Epithelial cell of proximal tubule (primary cell): ENCODE results near the gene SMAD7. TPM values are rescaled to one million over a fixed set of nuclear protein-coding genes. Genes with fewer than 3 reads are reported as not detected.

Experiments used
- DNase-seq: peaks from one replicate; pipeline ENCODE4 v3.0.0-alpha.2; 2011; ENCODE audit warnings: low read depth
- H3K4me3 ChIP-seq: 2 replicates; pipeline ENCODE4 v1.5.1; 2011; ENCODE audit warnings: low read depth, mild to moderate bottlenecking, low read length
- total RNA-seq: library from RNA; depleted of rRNA; stranded (reverse); fragments of >200 nt; gene quantifications from 2 replicates; pipeline ENCODE4 v1.2.3, GENCODE V29; 2015
- TF ChIP-seq, protein P1 (sequence below): conservative IDR thresholded peaks from 2 replicates; pipeline ENCODE4 v1.5.1; 2012; ENCODE audit warnings: low read depth, mild to moderate bottlenecking, low read length

Gene SMAD7
- total RNA-seq, 1 donor from 2014 or later: 30.4 TPM

DNA sequence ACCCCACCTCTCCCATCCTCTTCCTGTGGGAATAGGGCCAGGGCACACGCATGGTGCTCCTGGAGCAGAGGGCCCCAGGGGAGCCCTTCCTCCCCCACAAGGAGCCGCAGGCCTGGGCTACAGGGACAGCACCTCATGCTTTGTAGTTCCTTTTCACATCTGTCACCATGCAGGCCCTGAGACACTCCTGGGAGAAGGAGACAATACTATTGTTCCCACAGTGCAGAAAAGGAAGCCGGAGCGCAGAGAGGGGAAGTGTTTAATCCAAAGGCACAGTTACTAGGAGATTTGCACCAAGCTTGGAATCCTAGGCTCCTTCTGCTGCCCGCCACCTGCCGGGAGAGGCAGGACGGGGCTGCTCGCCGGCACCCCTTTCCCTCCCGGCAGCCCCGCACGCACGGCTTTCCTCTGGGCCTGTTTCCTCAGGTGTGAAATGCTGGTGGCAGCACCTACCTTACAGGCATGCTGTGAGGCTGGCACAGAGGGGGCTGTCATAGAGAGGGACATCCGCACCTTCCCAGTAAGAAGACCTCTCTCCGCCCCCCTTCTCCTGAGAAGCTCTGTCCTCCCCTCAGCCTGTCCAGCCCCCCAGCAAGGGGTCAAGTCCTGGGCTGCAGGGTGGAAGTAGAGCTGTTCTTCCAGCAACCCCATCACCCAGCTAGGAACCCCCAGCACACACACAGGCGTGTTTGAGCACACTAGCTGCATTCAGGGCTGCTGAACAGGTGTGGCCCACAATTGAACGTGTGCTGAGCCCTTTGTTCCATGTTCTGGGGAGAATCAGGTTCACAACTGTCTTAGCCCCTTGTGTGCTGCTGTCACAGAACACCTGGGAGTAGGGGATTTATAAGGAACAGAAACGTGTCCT lies 62.6 kb downstream of the SMAD7 start:
- H3K4me3 ChIP-seq: no peak overlapping the region
- TF ChIP-seq, protein P1, sequence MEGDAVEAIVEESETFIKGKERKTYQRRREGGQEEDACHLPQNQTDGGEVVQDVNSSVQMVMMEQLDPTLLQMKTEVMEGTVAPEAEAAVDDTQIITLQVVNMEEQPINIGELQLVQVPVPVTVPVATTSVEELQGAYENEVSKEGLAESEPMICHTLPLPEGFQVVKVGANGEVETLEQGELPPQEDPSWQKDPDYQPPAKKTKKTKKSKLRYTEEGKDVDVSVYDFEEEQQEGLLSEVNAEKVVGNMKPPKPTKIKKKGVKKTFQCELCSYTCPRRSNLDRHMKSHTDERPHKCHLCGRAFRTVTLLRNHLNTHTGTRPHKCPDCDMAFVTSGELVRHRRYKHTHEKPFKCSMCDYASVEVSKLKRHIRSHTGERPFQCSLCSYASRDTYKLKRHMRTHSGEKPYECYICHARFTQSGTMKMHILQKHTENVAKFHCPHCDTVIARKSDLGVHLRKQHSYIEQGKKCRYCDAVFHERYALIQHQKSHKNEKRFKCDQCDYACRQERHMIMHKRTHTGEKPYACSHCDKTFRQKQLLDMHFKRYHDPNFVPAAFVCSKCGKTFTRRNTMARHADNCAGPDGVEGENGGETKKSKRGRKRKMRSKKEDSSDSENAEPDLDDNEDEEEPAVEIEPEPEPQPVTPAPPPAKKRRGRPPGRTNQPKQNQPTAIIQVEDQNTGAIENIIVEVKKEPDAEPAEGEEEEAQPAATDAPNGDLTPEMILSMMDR: no peak
- no peak for DNase-seq

DNA sequence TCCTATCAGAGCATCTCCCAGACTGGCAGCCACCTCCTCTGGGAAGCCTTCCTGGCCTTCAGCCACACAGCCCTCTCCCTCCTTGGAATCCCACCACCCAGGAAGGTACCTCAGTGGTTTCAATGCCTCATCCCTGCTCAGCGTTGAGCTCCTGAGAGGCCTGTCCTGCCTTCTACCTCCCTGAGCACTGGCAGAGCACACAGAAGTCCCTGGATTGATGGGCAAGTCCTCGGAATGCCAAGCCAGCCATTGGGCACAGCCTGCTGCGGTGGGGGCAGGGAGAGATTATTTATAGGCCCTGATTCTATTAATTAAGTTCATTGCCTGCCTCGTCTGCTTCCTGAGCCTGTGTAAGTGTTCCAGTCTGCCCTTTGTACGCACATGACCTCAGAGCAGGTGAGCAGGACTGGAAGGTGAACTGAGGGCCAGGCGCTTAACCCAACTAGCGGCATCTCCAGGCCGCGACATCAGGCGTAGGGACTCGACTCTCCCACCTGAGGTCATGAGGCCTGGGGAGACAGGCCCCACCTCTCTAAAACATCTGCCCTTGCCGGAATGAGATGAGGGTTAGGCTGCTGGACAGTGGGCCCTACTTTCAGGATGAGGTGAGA lies 63.4 kb downstream of the SMAD7 start:
- DNase-seq: no peak
- no peak overlapping the region for H3K4me3 ChIP-seq
- TF ChIP-seq, protein P1: no peak

DNA sequence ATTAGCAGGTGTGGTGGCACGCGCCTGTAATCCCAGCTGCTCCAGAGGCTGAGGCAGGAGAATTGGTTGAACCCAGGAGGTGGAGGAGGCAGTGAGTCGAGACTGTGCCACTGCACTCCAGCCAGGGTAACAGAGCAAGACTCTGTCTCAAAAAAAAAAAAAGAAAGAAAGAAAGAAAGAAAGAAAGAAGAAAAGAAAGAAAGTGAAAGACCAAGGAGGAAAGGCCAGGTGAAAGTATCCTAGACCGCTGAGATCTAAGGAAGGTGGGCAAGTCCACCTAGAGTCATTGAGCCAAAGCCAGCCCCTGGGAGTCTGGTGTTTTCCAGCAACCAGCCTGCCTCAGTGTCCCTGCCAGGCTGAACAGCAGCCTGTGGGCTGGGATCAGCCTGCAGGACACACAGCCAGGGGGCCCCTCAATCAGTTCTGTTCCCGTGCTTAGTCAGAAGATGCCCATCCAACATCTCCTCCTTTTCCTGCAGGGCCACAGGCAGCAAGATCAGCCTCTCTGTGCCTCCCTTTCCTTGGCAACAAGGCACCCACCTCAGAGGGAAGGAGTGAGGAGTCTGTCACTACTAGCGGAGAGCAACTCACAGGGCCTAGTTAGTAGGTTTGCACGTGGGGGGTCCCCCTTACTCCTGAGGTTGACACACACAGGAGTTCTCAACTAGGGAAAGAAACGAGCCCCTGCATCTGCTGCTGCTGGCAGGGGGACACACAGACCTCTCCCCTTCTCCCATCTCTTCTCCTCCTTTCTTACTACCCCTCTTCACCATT lies 64.1 kb downstream of the SMAD7 start:
- DNase-seq: no peak
- H3K4me3 ChIP-seq: no peak overlapping the region
- TF ChIP-seq, protein P1: no peak

DNA sequence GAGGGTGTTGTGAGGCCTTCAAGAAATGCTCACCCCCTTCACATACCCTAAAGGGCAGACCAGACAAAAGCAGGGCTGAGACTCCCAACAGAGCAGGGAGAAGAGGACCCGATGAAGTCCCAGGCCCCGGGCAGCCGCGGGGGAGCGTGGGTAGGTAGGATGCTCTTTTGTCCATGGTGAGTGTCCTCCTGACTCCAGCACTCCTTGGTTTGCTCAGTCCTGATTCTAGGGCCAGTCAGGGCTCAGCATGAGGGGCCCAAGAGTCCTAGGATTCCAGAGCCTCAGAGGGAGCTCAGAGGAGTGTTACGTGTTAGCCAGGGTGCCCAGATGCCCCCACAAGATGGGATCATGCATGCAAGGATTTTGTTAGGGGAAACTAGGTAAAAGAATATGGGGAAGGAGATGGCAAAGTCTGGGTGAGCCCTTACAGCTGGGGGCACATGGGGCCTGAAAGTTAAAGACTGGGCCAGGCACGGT lies 64.8 kb downstream of the SMAD7 start:
- no peak for DNase-seq
- TF ChIP-seq, protein P1: no peak
- no peak overlapping the region for H3K4me3 ChIP-seq

DNA sequence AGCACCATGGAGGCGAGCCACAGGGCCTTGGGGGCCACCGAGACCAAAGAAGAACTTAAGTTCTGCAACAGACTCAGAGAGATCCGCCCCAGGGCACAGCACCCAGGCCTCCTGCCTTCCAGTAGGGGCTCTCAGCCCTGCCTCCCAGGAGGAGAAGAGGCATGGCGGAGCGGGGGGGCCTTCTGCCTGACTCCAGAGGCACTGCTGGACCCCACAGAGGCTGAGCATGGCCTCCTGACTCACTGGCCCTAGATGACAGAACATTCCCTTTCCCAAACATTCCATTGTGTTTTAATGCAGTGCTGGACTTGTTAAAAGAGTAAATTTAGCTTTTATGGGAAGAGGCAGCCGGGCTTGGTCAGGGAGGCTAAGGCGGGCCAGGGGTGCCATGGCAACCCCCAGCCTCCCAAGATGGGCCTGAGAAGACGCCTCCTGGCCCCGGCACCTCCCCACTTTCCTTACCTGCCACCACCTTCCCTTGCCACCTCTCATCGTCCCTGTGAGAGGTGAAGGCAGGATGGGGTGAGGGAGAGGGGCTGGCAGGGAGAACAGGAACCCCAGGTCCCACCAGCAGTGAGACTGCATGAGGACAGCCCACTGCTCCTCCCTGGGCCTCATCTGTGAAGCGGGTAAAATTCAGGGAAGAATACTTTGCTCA lies 65.4 kb downstream of the SMAD7 start:
- no peak for DNase-seq
- TF ChIP-seq, protein P1: no peak

DNA sequence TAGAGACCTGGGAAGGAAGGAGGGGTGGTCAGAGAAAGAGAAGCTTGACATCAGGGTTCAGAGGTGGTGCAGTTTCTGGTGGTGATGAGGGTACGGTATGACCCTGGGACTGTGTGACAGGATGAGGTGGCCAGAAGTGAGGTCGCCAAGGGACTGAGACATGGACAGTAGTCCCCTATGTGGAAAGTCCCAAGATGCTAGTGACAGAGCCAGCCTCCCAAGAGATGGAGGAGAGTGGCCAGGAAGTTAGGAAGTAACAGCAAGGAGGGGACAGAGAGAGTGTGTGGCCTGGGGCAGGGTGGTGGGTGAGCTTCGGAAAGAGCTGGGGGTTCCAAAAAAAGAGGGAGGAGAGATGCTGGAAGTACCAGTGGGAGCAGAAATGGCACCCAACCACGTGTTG lies 66.0 kb downstream of the SMAD7 start:
- no peak for DNase-seq
- no peak overlapping the region for H3K4me3 ChIP-seq
- TF ChIP-seq, protein P1: no peak

More for the DNA sequence above, 65.4 kb downstream of the SMAD7 start:
- no peak overlapping the region for H3K4me3 ChIP-seq
